Measurements from ENCODE around the gene C2CD4C. TPM values are rescaled to one million over a fixed set of nuclear protein-coding genes. Genes with fewer than 3 reads are reported as not detected.

The C2CD4C gene
- total RNA-seq, 1 donor: not detected

- no peak overlapping the region for H2AFZ ChIP-seq (ENCODE audit: low read length)
- no peaks in the 10 kb centered on the region for H3K9me3 ChIP-seq (ENCODE audit: low read depth, low read length)
- DNase-seq (ENCODE audit: insufficient read length, low spot score, missing footprints): no peak
- H3K27me3 ChIP-seq (ENCODE audit: insufficient read depth, low read length): no peaks in the 10 kb centered on the region
- no peak overlapping the region for H3K4me3 ChIP-seq (ENCODE audit: insufficient read depth, low read length)
- H3K4me2 ChIP-seq (ENCODE audit: insufficient read depth, low read length): no peak overlapping the region
- H3K27ac ChIP-seq (ENCODE audit: low read depth, low read length): no peak overlapping the region
- no peaks in the 10 kb centered on the region for H3K79me2 ChIP-seq (ENCODE audit: insufficient read depth, low read length)
- H3K36me3 ChIP-seq (ENCODE audit: insufficient read depth, low read length): no peaks in the 10 kb centered on the region
- H4K20me1 ChIP-seq (ENCODE audit: insufficient read depth, low read length): no peaks in the 10 kb centered on the region
- H3K4me1 ChIP-seq (ENCODE audit: insufficient read depth, low read length): no peaks in the 10 kb centered on the region
- no peak for TF ChIP-seq CTCF (IDR thresholded peaks at IDR 0.05; ENCODE audit: extremely low read depth, low read depth, low read length)
These were observed 34.1 kb upstream of the C2CD4C start for GRCh38 chr19:443005-443404.

DNA sequence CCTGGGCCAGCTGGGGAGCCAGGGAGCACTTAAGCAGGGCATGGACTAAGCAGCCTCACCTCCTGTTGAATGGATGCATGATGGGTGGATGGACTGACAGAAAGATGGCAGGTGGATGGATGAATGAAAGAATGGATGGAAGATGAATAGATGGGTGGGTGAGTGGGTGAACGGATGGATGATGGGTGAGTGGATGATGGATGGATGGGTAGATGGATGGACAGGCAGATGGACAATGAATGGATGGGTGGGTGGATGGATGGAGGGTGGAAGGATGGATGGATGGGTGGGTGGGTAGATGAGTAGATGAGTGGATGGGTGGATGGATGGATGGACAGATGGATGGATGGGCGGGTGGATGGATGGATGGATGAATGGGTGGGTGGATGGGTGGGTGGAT lies 33.1 kb upstream of the C2CD4C start:
- Histone ChIP-seq H3K36me3 (ENCODE audit: insufficient read depth, low read length) (no peaks in the 10 kb centered on the region), H3K79me2 (ENCODE audit: insufficient read depth, low read length) (no peaks in the 10 kb centered on the region), H3K27ac (ENCODE audit: low read depth, low read length) (no peak overlapping the region), H3K4me3 (ENCODE audit: insufficient read depth, low read length) (no peak overlapping the region), H3K4me1 (ENCODE audit: insufficient read depth, low read length) (no peaks in the 10 kb centered on the region), H3K27me3 (ENCODE audit: insufficient read depth, low read length) (no peaks in the 10 kb centered on the region), H3K9me3 (ENCODE audit: low read depth, low read length) (no peaks in the 10 kb centered on the region), H3K4me2 (ENCODE audit: insufficient read depth, low read length) (no peak overlapping the region), H4K20me1 (ENCODE audit: insufficient read depth, low read length) (no peaks in the 10 kb centered on the region), H2AFZ (ENCODE audit: low read length) (no peak overlapping the region)
- no peak for DNase-seq (ENCODE audit: insufficient read length, low spot score, missing footprints)
- no peak for TF ChIP-seq CTCF (IDR thresholded peaks at IDR 0.05; ENCODE audit: extremely low read depth, low read depth, low read length)

GRCh38 chr19:441213-441836 lies 32.4 kb upstream of the C2CD4C start:
- H3K27ac ChIP-seq (ENCODE audit: low read depth, low read length): no peak overlapping the region
- no peak for DNase-seq (ENCODE audit: insufficient read length, low spot score, missing footprints)
- no peak overlapping the region for H3K4me2 ChIP-seq (ENCODE audit: insufficient read depth, low read length)
- no peak overlapping the region for H3K4me3 ChIP-seq (ENCODE audit: insufficient read depth, low read length)
- no peak for TF ChIP-seq CTCF (IDR thresholded peaks at IDR 0.05; ENCODE audit: extremely low read depth, low read depth, low read length)
- no peak overlapping the region for H2AFZ ChIP-seq (ENCODE audit: low read length)
- no peaks in the 10 kb centered on the region for H4K20me1 ChIP-seq (ENCODE audit: insufficient read depth, low read length)
- no peaks in the 10 kb centered on the region for H3K27me3 ChIP-seq (ENCODE audit: insufficient read depth, low read length)
- H3K9me3 ChIP-seq (ENCODE audit: low read depth, low read length): no peaks in the 10 kb centered on the region
- no peaks in the 10 kb centered on the region for H3K4me1 ChIP-seq (ENCODE audit: insufficient read depth, low read length)
- H3K36me3 ChIP-seq (ENCODE audit: insufficient read depth, low read length): no peaks in the 10 kb centered on the region
- no peaks in the 10 kb centered on the region for H3K79me2 ChIP-seq (ENCODE audit: insufficient read depth, low read length)

DNA sequence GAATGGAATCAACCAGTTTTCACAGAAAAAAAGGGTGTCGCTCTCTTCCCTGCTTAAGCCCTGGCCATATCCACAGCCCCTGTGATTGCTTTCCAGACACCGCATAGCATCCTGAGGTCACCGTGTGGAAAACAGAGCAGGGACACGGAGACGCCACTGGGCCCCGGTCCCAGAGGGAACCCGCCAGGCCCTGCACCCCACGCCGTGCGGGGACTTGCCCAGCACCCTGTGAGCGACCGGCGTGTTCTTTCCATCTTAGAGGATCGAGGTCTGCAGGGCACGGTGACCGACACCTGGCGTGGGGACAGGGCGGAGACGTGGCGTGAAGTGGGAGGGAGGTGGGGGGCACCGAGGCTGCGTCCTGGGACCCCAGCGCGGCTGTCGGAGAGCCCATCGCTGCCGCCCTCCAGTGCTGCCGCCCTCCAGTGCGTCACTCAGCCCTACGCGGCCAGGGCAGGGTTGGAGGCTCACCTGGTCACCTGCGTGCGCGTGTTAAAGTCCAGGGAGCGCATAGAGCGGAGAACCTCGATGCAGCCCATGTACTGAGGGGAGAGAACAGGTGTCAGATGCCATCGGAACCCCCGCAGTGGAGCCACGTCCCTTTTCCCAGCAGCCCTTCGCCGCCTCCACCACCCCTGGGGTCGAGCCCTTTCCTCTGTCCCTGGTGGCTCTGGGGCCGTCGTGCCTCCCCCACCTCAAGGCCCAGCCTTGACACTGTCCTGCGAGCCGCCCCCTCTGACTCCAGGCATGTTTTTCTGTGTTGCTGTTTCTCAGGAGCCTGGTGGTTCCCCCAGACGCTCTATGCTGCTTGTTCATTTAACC lies 31.7 kb upstream of the C2CD4C start:
- Histone ChIP-seq H3K27ac (ENCODE audit: low read depth, low read length) (no peak overlapping the region), H3K27me3 (ENCODE audit: insufficient read depth, low read length) (no peaks in the 10 kb centered on the region), H3K36me3 (ENCODE audit: insufficient read depth, low read length) (no peaks in the 10 kb centered on the region), H3K9me3 (ENCODE audit: low read depth, low read length) (no peaks in the 10 kb centered on the region), H4K20me1 (ENCODE audit: insufficient read depth, low read length) (no peaks in the 10 kb centered on the region), H3K79me2 (ENCODE audit: insufficient read depth, low read length) (no peaks in the 10 kb centered on the region), H3K4me2 (ENCODE audit: insufficient read depth, low read length) (no peak overlapping the region), H2AFZ (ENCODE audit: low read length) (no peak overlapping the region), H3K4me3 (ENCODE audit: insufficient read depth, low read length) (no peak overlapping the region), H3K4me1 (ENCODE audit: insufficient read depth, low read length) (no peaks in the 10 kb centered on the region)
- TF ChIP-seq CTCF (IDR thresholded peaks at IDR 0.05; ENCODE audit: extremely low read depth, low read depth, low read length): no peak
- DNase-seq (ENCODE audit: insufficient read length, low spot score, missing footprints): no peak
